HG03039 (cell line): Measurements from ENCODE around the gene MALAT1.
A peak's percentile ranks its signal among the peaks of the same experiment; 100 is the strongest.
"Not testable (repeated sequence)": the region's sequence is repeated elsewhere in the genome, so short reads cannot be mapped to it uniquely, and the experiment has no call there.

Experiments used
- ATAC-seq: cut with Tn5 transposase; IDR thresholded peaks from one replicate; pipeline ENCODE4 v1.9.1; 2021; ENCODE audit warnings: mild to moderate bottlenecking, moderate library complexity; ENCODE audit not compliant: unreplicated experiment

The MALAT1 gene

GRCh38 chr11:65497141-65498041, 1.5 kb upstream of the MALAT1 start:
- ATAC-seq, result peak; percentile 60

GRCh38 chr11:65498042-65498726, 661 bp upstream of the MALAT1 start:
- no peak for ATAC-seq

GRCh38 chr11:65498727-65498976, 193 bp upstream of the MALAT1 start:
- no peak for ATAC-seq

GRCh38 chr11:65499713-65500386, 1.0 kb downstream of the MALAT1 start:
- ATAC-seq, result no peak

- no peak for ATAC-seq
Measured at GRCh38 chr11:65500387-65501185, 1.7 kb downstream of the MALAT1 start.

- no peak for ATAC-seq
Measured at GRCh38 chr11:65501186-65501471, 2.3 kb downstream of the MALAT1 start.

GRCh38 chr11:65501472-65502273, 2.8 kb downstream of the MALAT1 start:
- ATAC-seq, result no peak

GRCh38 chr11:65502274-65502554, 3.4 kb downstream of the MALAT1 start:
- no peak for ATAC-seq

GRCh38 chr11:65502555-65503367, 3.9 kb downstream of the MALAT1 start:
- ATAC-seq, result no peak

GRCh38 chr11:65503368-65503948, 4.6 kb downstream of the MALAT1 start:
- no peak for ATAC-seq

GRCh38 chr11:65503949-65504673, 5.3 kb downstream of the MALAT1 start:
- ATAC-seq, result no peak

GRCh38 chr11:65504674-65505465, 6.0 kb downstream of the MALAT1 start:
- no peak for ATAC-seq

GRCh38 chr11:65505466-65506289, 6.8 kb downstream of the MALAT1 start:
- ATAC-seq, result no peak

- ATAC-seq, result no peak
Measured at GRCh38 chr11:65506290-65506771, 7.5 kb downstream of the MALAT1 start.

- ATAC-seq, result peak; percentile 35
Measured at GRCh38 chr11:65506772-65507505, 8.1 kb downstream of the MALAT1 start.

GRCh38 chr11:65512311-65512710, 13.5 kb downstream of the MALAT1 start:
- ATAC-seq, result not testable (repeated sequence)
